GM11168 (cell line): ENCODE data around the gene TPP1.

Experiments
- in situ Hi-C: fragments of 300-500 bp; cut with MboI; formaldehyde crosslinking; loops from one replicate; pipeline ENCODE4 v1.12.0; 2022; ENCODE audit warnings: low sequenced_read_pairs; ENCODE audit not compliant: unreplicated experiment

The TPP1 gene

GRCh38 chr11:6614446-6614845 lies 4.8 kb downstream of the TPP1 start:
- in situ Hi-C loops = no loop called here

GRCh38 chr11:6613496-6613895 lies 5.7 kb downstream of the TPP1 start:
- in situ Hi-C loops = no loop called here

- in situ Hi-C loops = no loop called here
Measured at GRCh38 chr11:6612213-6613041, 6.8 kb downstream of the TPP1 start, which contains the start of gene TAF10. TSS of gene TAF10 (minus strand) at chr11:6612216. CDS start at chr11:6612189, 27 bp downstream.

- in situ Hi-C loops = no loop called here
Measured at GRCh38 chr11:6611963-6612212, 7.3 kb downstream of the TPP1 start.

GRCh38 chr11:6611092-6611962 lies 7.9 kb downstream of the TPP1 start:
- in situ Hi-C loops = no loop called here

GRCh38 chr11:6610591-6610990 lies 8.6 kb downstream of the TPP1 start:
- in situ Hi-C loops = no loop called here

- in situ Hi-C loops = no loop called here
Measured at GRCh38 chr11:6609502-6610015, 9.7 kb downstream of the TPP1 start.

GRCh38 chr11:6608726-6609501 lies 10.3 kb downstream of the TPP1 start:
- in situ Hi-C loops = no loop called here

- in situ Hi-C loops = no loop called here
Measured at GRCh38 chr11:6608011-6608410, 11.2 kb downstream of the TPP1 start.

- in situ Hi-C loops = no loop called here
Measured at GRCh38 chr11:6607190-6607795, 11.9 kb downstream of the TPP1 start.

- in situ Hi-C loops = no loop called here
Measured at GRCh38 chr11:6606471-6607189, 12.6 kb downstream of the TPP1 start.

- in situ Hi-C loops = no loop called here
Measured at GRCh38 chr11:6604790-6605189, 14.4 kb downstream of the TPP1 start.

- in situ Hi-C loops = no loop called here
Measured at GRCh38 chr11:6604081-6604626, 15.1 kb downstream of the TPP1 start.

- in situ Hi-C loops = no loop called here
Measured at GRCh38 chr11:6603287-6604080, 15.7 kb downstream of the TPP1 start, which contains the start of the genes ILK and RRP8. TSS of gene ILK (plus strand) at chr11:6603774. CDS start at chr11:6604272, 498 bp downstream. TSS of gene RRP8 (minus strand) at chr11:6603616. CDS start at chr11:6603502, 114 bp downstream.

- in situ Hi-C loops = no loop called here
Measured at GRCh38 chr11:6602096-6602940, 16.9 kb downstream of the TPP1 start.

- in situ Hi-C loops = no loop called here
Measured at GRCh38 chr11:6601041-6601461, 18.2 kb downstream of the TPP1 start.

GRCh38 chr11:6599881-6600390 lies 19.3 kb downstream of the TPP1 start:
- in situ Hi-C loops = no loop called here
